Tibial nerve (tissue), 4 donors: ENCODE results near the gene NEO1. TPM values are rescaled to one million over a fixed set of nuclear protein-coding genes. Genes with fewer than 3 reads are reported as not detected.

Experiments used
- DNase-seq, 2 donors: peaks; one replicate each; pipeline ENCODE4 v3.0.0-alpha.2; 2019; ENCODE audit warnings: low spot score in 2 of 2
- H3K27ac ChIP-seq, 4 donors: fragments of 200-600 bp; sonication (generic) in 3 of 4; one replicate each; pipeline ENCODE4 v1.5.1; 2017 to 2019; ENCODE audit warnings: mild to moderate bottlenecking in 1 of 4
- H3K27me3 ChIP-seq, 2 donors: fragments of 200-600 bp; sonication (generic) in 1 of 2; one replicate each; pipeline versions ENCODE4 v1.5.1 to v1.6.0; 2017 to 2019
- H3K36me3 ChIP-seq, 3 donors: fragments of 200-600 bp; sonication (generic); one replicate each; pipeline ENCODE4 v1.5.1; 2018 to 2019
- H3K4me1 ChIP-seq, 4 donors: fragments of 200-600 bp; sonication (generic) in 3 of 4; one replicate each; pipeline ENCODE4 v1.5.1; 2017 to 2019
- H3K4me3 ChIP-seq, 4 donors: fragments of 200-600 bp; sonication (generic) in 3 of 4; one replicate each; pipeline ENCODE4 v1.5.1; 2017 to 2019; ENCODE audit warnings: mild to moderate bottlenecking in 1 of 4, moderate library complexity in 1 of 4
- H3K9me3 ChIP-seq, 4 donors: fragments of 200-600 bp; sonication (generic) in 3 of 4; one replicate each; pipeline ENCODE4 v1.5.1; 2017 to 2019
- EP300 ChIP-seq, 2 donors: sonication (generic); formaldehyde crosslinking; IDR thresholded peaks; one replicate each; pipeline ENCODE4 v1.6.1; 2017; ENCODE audit warnings: antibody characterized with exemption in 2 of 2, mild to moderate bottlenecking in 1 of 2
- POLR2A ChIP-seq, 2 donors: fragments of 450-650 bp; IDR thresholded peaks; one replicate each; pipeline ENCODE4 v1.6.1; 2017; ENCODE audit warnings: antibody characterized with exemption in 2 of 2, mild to moderate bottlenecking in 2 of 2, moderate library complexity in 2 of 2
- WGBS, 2 donors: methylation state at CpG; one replicate each; pipeline ENCODE4 v1.1.5; 2018; 5-methylcytosine and 5-hydroxymethylcytosine counted together
- total RNA-seq, 4 donors: library from RNA; depleted of rRNA; stranded (reverse); fragments of >200 nt; gene quantifications; one replicate each; pipeline ENCODE4 v1.1.0, GENCODE V29; 2016
- TF ChIP-seq, protein P1 (sequence below), 5 experiments: fragments of 200-600 bp in 3 of 5; fragments of 450-650 bp in 2 of 5; sonication (generic) in 3 of 5; IDR thresholded peaks; one replicate each; pipeline ENCODE4 v1.5.1; 2016 to 2019; ENCODE audit warnings: antibody characterized with exemption in 5 of 5, mild to moderate bottlenecking in 3 of 5, moderate library complexity in 2 of 5

Gene NEO1
- total RNA-seq, 4 donors from 2014 or later: 18.6 to 48.3 (median 41.4) TPM

DNA sequence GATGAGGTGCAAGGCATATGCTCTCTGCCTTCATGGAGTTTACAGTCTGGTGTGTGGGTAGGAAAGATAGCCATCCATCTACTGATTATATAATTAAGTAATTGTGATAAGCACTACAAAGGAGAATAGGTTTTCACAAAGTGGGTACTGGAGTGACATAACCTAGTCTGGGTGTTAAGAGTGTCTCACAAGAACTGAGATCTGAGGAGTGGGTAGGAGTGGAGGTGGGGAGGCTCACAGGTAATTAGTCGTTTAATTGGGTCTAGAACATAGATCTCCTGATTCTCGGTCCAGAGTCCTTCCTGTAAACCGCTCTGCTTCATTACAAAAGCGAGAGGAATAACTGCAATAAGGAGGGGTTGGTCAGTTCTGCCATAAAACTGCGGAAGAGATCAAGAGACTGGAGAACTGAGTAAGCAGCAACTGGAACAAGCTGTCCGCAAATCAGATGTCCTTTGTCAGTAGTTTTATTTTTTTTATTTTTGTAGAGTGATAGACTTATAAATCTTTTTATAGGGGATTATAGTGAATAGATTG, 2.2 kb downstream of the NEO1 start:
- no peak for DNase-seq
- 87 to 90% methylated on average over 6 of the region's 6 CpGs for WGBS, 2 donors
- Histone ChIP-seq H3K27me3 (no peaks in the 10 kb centered on the region), H3K9me3 (no peaks in the 10 kb centered on the region), H3K4me3 (no peak overlapping the region), H3K36me3 (no peaks in the 10 kb centered on the region), H3K4me1 (peaks cover 0 to 34% (median 4%) of the 10 kb centered on the region in 4 donors), H3K27ac (no peak overlapping the region)
- no peak for TF ChIP-seq EP300 (IDR thresholded peaks at IDR 0.05)
- no peak for TF ChIP-seq POLR2A (IDR thresholded peaks at IDR 0.05)
- TF ChIP-seq, protein P1, sequence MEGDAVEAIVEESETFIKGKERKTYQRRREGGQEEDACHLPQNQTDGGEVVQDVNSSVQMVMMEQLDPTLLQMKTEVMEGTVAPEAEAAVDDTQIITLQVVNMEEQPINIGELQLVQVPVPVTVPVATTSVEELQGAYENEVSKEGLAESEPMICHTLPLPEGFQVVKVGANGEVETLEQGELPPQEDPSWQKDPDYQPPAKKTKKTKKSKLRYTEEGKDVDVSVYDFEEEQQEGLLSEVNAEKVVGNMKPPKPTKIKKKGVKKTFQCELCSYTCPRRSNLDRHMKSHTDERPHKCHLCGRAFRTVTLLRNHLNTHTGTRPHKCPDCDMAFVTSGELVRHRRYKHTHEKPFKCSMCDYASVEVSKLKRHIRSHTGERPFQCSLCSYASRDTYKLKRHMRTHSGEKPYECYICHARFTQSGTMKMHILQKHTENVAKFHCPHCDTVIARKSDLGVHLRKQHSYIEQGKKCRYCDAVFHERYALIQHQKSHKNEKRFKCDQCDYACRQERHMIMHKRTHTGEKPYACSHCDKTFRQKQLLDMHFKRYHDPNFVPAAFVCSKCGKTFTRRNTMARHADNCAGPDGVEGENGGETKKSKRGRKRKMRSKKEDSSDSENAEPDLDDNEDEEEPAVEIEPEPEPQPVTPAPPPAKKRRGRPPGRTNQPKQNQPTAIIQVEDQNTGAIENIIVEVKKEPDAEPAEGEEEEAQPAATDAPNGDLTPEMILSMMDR (IDR thresholded peaks at IDR 0.05): no peak

DNA sequence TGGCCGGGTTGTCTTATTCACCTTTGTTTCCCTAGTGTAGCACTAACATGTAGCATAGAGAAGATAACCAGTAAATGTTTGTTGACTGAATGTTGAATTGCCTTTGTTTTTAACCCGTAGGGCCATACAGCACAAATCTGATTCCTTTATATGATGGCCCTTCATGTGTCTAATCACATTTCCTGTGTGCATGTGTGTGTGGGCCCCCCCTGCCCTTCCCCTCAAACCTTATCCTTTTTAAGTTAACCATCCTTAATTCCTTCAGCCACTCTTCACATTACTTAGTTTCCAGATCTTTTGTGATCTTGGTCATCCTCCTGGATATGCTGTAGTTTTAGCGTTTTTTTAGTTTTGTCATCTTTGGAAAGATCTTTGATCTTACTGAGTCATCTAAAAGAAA, 4.2 kb downstream of the NEO1 start:
- WGBS, 2 donors: 77 to 80% methylated on average over 3 of the region's 3 CpGs
- TF ChIP-seq, protein P1 (IDR thresholded peaks at IDR 0.05): no peak
- TF ChIP-seq EP300 (IDR thresholded peaks at IDR 0.05) (no peak), POLR2A (IDR thresholded peaks at IDR 0.05) (no peak)

DNA sequence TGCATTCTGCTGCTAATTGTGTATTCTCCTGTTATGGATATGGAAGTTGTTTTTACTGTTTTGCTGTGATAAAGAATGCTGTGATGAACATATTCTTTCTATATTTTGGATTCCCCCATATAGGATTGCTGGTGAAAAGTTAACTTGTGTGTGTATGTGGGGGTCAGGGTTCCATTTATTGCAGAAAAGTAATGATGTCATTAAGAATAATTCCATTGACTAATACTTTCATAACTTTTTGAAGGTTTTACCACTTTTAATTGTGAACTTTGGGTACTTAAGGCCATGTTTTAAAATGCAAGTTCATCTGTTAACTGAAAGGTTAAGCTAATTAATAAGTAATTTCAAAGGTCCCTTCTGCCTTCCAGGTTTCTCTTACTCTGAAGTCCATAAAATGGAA, 6.2 kb downstream of the NEO1 start:
- Histone ChIP-seq H3K27ac (no peak overlapping the region), H3K4me1 (peaks cover 0 to 12% (median 1%) of the 10 kb centered on the region in 4 donors), H3K4me3 (no peak overlapping the region), H3K27me3 (no peaks in the 10 kb centered on the region), H3K9me3 (no peaks in the 10 kb centered on the region), H3K36me3 (no peaks in the 10 kb centered on the region)
- no peak for TF ChIP-seq EP300 (IDR thresholded peaks at IDR 0.05)
- TF ChIP-seq, protein P1 (IDR thresholded peaks at IDR 0.05): no peak
- no peak for DNase-seq

More for the DNA sequence above, 4.2 kb downstream of the NEO1 start:
- Histone ChIP-seq H3K4me3 (no peak overlapping the region), H3K36me3 (no peaks in the 10 kb centered on the region), H3K9me3 (no peaks in the 10 kb centered on the region), H3K4me1 (peaks cover 0 to 16% (median 4%) of the 10 kb centered on the region in 4 donors), H3K27ac (no peak overlapping the region), H3K27me3 (no peaks in the 10 kb centered on the region)
- no peak for DNase-seq

DNA sequence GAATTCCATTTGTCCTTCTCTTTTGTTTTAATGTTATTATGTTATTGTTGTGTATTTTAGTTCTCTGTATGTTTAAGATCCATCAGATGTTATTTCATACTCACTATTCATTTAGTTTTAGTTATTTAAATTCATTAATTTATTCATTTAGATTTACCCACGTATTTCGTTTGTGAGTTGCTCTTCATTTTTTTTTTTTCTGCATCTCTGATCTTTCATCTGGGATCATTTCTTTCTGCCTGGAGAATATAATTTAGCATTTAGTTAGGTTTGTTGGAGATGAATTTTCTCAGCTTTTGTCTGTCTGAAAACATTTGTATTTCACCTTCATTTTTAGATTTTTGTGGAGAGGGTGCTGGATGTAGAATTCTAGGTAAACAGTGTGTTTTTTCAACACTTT, 12.9 kb downstream of the NEO1 start:
- no peaks in the 10 kb centered on the region for H3K27me3 ChIP-seq
- H3K9me3 ChIP-seq: no peaks in the 10 kb centered on the region
- no peaks in the 10 kb centered on the region for H3K4me1 ChIP-seq
- no peak for TF ChIP-seq EP300 (IDR thresholded peaks at IDR 0.05)
- H3K4me3 ChIP-seq: no peak overlapping the region
- H3K27ac ChIP-seq: no peak overlapping the region
- WGBS, 2 donors: 89 to 94% methylated on average over 2 of the region's 2 CpGs
- DNase-seq: no peak
- H3K36me3 ChIP-seq: no peaks in the 10 kb centered on the region

DNA sequence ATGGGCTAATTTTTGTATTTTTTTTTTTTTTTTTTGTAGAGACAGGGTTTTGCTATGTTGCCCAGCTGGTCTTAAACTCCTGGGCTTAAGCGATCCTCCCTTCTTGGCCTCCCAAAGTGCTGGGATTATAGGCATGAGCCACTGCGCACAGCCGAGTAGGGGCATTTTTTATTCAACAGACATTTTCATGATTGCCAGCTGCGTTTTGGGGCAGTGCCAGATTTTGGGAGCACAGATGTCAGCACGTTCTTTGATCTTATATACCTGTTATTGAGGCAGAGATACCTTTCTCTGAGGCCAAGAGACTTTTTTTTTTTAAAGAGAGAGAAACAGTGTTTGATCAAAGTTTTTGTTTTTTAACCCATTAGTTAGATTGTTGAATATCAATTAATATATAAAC, 16.8 kb downstream of the NEO1 start:
- WGBS, 2 donors: 82 to 89% methylated on average over 5 of the region's 5 CpGs
- H3K36me3 ChIP-seq: no peaks in the 10 kb centered on the region
- no peaks in the 10 kb centered on the region for H3K27me3 ChIP-seq
- no peaks in the 10 kb centered on the region for H3K9me3 ChIP-seq
- H3K4me1 ChIP-seq: no peaks in the 10 kb centered on the region
- H3K4me3 ChIP-seq: no peak overlapping the region
- no peak for TF ChIP-seq EP300 (IDR thresholded peaks at IDR 0.05)
- TF ChIP-seq, protein P1 (IDR thresholded peaks at IDR 0.05): no peak
- TF ChIP-seq POLR2A (IDR thresholded peaks at IDR 0.05): no peak
- H3K27ac ChIP-seq: no peak overlapping the region
- no peak for DNase-seq

DNA sequence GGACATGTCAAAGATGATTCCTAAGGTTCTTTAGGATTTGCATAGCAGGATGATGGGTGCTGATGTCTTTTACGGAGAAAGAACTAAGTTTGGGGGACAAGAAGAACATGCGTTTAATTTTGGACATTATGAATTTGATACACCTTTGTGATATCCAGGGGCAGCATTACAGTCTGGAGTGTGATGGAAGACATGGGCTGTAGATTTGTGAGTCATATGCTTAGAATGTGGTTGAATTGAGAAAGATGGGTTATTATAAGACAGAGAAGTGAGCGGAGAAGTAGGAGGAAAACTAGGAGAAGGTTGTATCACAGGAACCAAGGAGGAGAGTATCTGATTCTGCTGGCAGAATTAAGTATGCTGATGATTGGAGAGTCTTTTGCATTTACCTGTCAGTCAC, 20.6 kb downstream of the NEO1 start:
- TF ChIP-seq EP300 (IDR thresholded peaks at IDR 0.05): no peak
- no peak for TF ChIP-seq POLR2A (IDR thresholded peaks at IDR 0.05)
- TF ChIP-seq, protein P1 (IDR thresholded peaks at IDR 0.05): no peak
- no peaks in the 10 kb centered on the region for H3K9me3 ChIP-seq
- no peak overlapping the region for H3K4me3 ChIP-seq
- no peaks in the 10 kb centered on the region for H3K27me3 ChIP-seq
- H3K27ac ChIP-seq: no peak overlapping the region
- peaks cover 0 to 21% (median 2%) of the 10 kb centered on the region in 4 donors for H3K4me1 ChIP-seq
- 96 to 97% methylated on average over 3 of the region's 3 CpGs for WGBS, 2 donors
- DNase-seq: no peak
- no peaks in the 10 kb centered on the region for H3K36me3 ChIP-seq
